Measurements from ENCODE around the gene CPSF4L. TPM values are rescaled to one million over a fixed set of nuclear protein-coding genes. Genes with fewer than 3 reads are reported as not detected.
A peak's percentile ranks its signal among the peaks of the same experiment; 100 is the strongest.

CPSF4L gene
- total and polyA plus RNA-seq, 2 of the 13 experiments (the other 11 are each of a cell fraction or from before 2014, with no cell fraction given) = 0.73 to 1.6 TPM

DNA sequence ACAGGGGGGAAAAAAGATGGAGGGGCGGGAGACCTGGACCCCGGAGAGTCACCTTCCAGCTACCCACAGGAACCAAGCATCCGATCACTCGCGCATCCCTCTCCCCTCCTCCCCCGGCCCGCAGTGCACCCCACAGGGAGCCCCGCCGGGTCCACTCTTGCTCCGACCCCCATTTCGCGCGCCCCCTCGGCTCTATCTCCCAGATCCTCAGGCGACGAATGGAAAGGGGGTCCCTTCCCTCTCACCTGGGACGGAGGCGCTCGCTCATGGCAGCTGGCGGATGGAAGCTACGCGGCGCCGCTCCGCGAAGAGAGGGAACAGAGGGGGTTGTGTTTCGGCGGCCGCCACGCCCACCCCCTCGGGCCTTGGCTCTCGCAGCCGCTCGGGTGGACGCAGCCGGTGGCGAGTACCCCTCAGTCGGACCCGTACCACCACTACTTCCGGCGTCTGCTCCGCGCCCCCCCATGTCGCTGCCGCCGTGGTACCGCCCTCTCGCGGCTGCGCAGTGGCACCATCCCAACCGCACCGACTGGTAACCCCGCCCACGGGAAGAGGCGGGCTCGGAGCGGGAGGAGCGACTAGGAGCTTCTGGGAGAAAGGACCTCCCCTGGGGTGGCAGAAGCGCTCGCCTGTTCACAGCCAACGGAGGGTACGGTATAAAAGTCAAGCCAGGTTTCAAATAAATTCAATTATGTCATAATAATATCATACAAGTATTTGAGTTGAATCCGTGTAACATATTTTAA is 29.7 kb downstream of the CPSF4L start (continued):
- TF ChIP-seq, protein P1, sequence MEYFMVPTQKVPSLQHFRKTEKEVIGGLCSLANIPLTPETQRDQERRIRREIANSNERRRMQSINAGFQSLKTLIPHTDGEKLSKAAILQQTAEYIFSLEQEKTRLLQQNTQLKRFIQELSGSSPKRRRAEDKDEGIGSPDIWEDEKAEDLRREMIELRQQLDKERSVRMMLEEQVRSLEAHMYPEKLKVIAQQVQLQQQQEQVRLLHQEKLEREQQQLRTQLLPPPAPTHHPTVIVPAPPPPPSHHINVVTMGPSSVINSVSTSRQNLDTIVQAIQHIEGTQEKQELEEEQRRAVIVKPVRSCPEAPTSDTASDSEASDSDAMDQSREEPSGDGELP (IDR thresholded peaks at IDR 0.05; ENCODE audit: borderline replicate concordance, low read depth) = peak; percentile 42; the same call in 1 of the 2 replicates
- TF ChIP-seq IKZF4 (CRISPR knock-in tag; IDR thresholded peaks at IDR 0.05; ENCODE audit: borderline replicate concordance, low read depth, not compliant biosample characterization) (peak; percentile 93), ZNF234 (CRISPR knock-in tag; conservative IDR thresholded peaks at IDR 0.05) (no peak), FOXK1 (CRISPR knock-in tag; IDR thresholded peaks at IDR 0.05; ENCODE audit: borderline replicate concordance, low read depth) (peak; percentile 72; the same call in 1 of the 2 replicates), DMAP1 (CRISPR knock-in tag; IDR thresholded peaks at IDR 0.05) (peak; percentile 40; the same call in 1 of the 2 replicates), RXRA (CRISPR knock-in tag; IDR thresholded peaks at IDR 0.05) (peak; percentile 52; the same call in 1 of the 2 replicates), SP4 (CRISPR knock-in tag; IDR thresholded peaks at IDR 0.05) (peak; percentile 87), ZNF34 (CRISPR knock-in tag; IDR thresholded peaks at IDR 0.05; ENCODE audit: borderline replicate concordance) (peak; percentile 84; the same call in 1 of the 2 replicates), SAFB2 (CRISPR knock-in tag; IDR thresholded peaks at IDR 0.05; ENCODE audit: borderline replicate concordance, low read depth) (peak; percentile 79), XBP1 (CRISPR knock-in tag; IDR thresholded peaks at IDR 0.05) (peak; percentile 54; the same call in 1 of the 2 replicates), ZNF33A (CRISPR knock-in tag; IDR thresholded peaks at IDR 0.05; ENCODE audit: borderline replicate concordance) (peak; percentile 96; the same call in 1 of the 2 replicates)
- TF ChIP-seq, protein P2, sequence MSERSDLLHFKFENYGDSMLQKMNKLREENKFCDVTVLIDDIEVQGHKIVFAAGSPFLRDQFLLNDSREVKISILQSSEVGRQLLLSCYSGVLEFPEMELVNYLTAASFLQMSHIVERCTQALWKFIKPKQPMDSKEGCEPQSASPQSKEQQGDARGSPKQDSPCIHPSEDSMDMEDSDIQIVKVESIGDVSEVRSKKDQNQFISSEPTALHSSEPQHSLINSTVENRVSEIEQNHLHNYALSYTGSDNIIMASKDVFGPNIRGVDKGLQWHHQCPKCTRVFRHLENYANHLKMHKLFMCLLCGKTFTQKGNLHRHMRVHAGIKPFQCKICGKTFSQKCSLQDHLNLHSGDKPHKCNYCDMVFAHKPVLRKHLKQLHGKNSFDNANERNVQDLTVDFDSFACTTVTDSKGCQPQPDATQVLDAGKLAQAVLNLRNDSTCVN (CRISPR knock-in tag; IDR thresholded peaks at IDR 0.05; ENCODE audit: borderline replicate concordance) = no peak
- TF ChIP-seq, protein P3, sequence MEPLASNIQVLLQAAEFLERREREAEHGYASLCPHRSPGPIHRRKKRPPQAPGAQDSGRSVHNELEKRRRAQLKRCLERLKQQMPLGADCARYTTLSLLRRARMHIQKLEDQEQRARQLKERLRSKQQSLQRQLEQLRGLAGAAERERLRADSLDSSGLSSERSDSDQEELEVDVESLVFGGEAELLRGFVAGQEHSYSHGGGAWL (CRISPR knock-in tag; IDR thresholded peaks at IDR 0.05) = peak; percentile 95
- TF ChIP-seq, protein P4, sequence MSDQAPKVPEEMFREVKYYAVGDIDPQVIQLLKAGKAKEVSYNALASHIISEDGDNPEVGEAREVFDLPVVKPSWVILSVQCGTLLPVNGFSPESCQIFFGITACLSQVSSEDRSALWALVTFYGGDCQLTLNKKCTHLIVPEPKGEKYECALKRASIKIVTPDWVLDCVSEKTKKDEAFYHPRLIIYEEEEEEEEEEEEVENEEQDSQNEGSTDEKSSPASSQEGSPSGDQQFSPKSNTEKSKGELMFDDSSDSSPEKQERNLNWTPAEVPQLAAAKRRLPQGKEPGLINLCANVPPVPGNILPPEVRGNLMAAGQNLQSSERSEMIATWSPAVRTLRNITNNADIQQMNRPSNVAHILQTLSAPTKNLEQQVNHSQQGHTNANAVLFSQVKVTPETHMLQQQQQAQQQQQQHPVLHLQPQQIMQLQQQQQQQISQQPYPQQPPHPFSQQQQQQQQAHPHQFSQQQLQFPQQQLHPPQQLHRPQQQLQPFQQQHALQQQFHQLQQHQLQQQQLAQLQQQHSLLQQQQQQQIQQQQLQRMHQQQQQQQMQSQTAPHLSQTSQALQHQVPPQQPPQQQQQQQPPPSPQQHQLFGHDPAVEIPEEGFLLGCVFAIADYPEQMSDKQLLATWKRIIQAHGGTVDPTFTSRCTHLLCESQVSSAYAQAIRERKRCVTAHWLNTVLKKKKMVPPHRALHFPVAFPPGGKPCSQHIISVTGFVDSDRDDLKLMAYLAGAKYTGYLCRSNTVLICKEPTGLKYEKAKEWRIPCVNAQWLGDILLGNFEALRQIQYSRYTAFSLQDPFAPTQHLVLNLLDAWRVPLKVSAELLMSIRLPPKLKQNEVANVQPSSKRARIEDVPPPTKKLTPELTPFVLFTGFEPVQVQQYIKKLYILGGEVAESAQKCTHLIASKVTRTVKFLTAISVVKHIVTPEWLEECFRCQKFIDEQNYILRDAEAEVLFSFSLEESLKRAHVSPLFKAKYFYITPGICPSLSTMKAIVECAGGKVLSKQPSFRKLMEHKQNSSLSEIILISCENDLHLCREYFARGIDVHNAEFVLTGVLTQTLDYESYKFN (CRISPR knock-in tag; conservative IDR thresholded peaks at IDR 0.05) = peak; percentile 66
- TF ChIP-seq, protein P5, sequence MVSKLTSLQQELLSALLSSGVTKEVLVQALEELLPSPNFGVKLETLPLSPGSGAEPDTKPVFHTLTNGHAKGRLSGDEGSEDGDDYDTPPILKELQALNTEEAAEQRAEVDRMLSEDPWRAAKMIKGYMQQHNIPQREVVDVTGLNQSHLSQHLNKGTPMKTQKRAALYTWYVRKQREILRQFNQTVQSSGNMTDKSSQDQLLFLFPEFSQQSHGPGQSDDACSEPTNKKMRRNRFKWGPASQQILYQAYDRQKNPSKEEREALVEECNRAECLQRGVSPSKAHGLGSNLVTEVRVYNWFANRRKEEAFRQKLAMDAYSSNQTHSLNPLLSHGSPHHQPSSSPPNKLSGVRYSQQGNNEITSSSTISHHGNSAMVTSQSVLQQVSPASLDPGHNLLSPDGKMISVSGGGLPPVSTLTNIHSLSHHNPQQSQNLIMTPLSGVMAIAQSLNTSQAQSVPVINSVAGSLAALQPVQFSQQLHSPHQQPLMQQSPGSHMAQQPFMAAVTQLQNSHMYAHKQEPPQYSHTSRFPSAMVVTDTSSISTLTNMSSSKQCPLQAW (CRISPR knock-in tag; IDR thresholded peaks at IDR 0.05) = peak; percentile 92
- TF ChIP-seq, protein P6, sequence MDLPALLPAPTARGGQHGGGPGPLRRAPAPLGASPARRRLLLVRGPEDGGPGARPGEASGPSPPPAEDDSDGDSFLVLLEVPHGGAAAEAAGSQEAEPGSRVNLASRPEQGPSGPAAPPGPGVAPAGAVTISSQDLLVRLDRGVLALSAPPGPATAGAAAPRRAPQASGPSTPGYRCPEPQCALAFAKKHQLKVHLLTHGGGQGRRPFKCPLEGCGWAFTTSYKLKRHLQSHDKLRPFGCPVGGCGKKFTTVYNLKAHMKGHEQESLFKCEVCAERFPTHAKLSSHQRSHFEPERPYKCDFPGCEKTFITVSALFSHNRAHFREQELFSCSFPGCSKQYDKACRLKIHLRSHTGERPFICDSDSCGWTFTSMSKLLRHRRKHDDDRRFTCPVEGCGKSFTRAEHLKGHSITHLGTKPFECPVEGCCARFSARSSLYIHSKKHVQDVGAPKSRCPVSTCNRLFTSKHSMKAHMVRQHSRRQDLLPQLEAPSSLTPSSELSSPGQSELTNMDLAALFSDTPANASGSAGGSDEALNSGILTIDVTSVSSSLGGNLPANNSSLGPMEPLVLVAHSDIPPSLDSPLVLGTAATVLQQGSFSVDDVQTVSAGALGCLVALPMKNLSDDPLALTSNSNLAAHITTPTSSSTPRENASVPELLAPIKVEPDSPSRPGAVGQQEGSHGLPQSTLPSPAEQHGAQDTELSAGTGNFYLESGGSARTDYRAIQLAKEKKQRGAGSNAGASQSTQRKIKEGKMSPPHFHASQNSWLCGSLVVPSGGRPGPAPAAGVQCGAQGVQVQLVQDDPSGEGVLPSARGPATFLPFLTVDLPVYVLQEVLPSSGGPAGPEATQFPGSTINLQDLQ (CRISPR knock-in tag; IDR thresholded peaks at IDR 0.05) = no peak

Measured in HepG2 (cell line).